AG09309 (cell line): ENCODE results near the gene DSG4.

Source experiments
- DNase-seq: peaks from one replicate; pipeline ENCODE4 v3.0.0-alpha.2; 2010; ENCODE audit warnings: low read depth
- H3K4me3 ChIP-seq: 2 replicates; pipeline ENCODE4 v1.5.1; 2011; ENCODE audit warnings: mild to moderate bottlenecking, low read depth, low read length, moderate library complexity; ENCODE audit not compliant: control insufficient read depth
- TF ChIP-seq, protein P1 (sequence below): IDR thresholded peaks from 2 replicates; pipeline ENCODE4 v1.5.1; 2011; ENCODE audit warnings: mild to moderate bottlenecking, low read depth, low read length, inconsistent platforms; ENCODE audit not compliant: insufficient read depth, control insufficient read depth; ENCODE audit errors: missing control alignments

Gene DSG4

GRCh38 chr18:31369478-31369877 lies 7.1 kb upstream of the DSG4 start:
- TF ChIP-seq, protein P1, sequence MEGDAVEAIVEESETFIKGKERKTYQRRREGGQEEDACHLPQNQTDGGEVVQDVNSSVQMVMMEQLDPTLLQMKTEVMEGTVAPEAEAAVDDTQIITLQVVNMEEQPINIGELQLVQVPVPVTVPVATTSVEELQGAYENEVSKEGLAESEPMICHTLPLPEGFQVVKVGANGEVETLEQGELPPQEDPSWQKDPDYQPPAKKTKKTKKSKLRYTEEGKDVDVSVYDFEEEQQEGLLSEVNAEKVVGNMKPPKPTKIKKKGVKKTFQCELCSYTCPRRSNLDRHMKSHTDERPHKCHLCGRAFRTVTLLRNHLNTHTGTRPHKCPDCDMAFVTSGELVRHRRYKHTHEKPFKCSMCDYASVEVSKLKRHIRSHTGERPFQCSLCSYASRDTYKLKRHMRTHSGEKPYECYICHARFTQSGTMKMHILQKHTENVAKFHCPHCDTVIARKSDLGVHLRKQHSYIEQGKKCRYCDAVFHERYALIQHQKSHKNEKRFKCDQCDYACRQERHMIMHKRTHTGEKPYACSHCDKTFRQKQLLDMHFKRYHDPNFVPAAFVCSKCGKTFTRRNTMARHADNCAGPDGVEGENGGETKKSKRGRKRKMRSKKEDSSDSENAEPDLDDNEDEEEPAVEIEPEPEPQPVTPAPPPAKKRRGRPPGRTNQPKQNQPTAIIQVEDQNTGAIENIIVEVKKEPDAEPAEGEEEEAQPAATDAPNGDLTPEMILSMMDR: no peak
- DNase-seq: no peak
- H3K4me3 ChIP-seq: no peak overlapping the region

- DNase-seq: no peak
- TF ChIP-seq, protein P1: no peak
- H3K4me3 ChIP-seq: no peak overlapping the region
Measured at GRCh38 chr18:31371989-31372388, 4.6 kb upstream of the DSG4 start.

GRCh38 chr18:31373641-31374040 lies 2.9 kb upstream of the DSG4 start:
- no peak overlapping the region for H3K4me3 ChIP-seq
- no peak for DNase-seq
- TF ChIP-seq, protein P1: no peak

GRCh38 chr18:31380912-31381311 lies 4.3 kb downstream of the DSG4 start:
- TF ChIP-seq, protein P1: no peak
- H3K4me3 ChIP-seq: no peak overlapping the region
- DNase-seq: no peak

GRCh38 chr18:31382107-31382506 lies 5.5 kb downstream of the DSG4 start:
- H3K4me3 ChIP-seq: no peak overlapping the region
- TF ChIP-seq, protein P1: no peak
- DNase-seq: no peak

DNA sequence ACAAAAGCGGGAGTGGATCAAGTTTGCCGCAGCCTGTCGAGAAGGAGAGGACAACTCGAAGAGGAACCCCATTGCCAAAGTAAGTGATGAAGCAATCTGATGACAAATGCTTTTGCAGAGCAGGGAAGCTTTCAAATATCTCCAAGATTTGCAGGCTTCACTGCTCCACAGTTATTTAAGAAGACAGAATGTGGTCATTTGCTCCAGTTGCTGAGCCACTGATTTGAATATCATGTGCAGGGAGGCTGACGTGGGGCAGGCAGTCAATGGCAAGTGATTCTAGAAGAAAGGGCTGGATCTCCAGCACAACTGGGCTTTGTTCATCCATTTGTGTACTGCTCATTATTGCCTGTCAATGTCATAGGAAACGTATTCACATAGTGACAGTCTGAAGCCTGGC lies 10.2 kb downstream of the DSG4 start:
- DNase-seq: no peak
- TF ChIP-seq, protein P1: no peak
- no peak overlapping the region for H3K4me3 ChIP-seq

GRCh38 chr18:31393286-31393685 lies 16.7 kb downstream of the DSG4 start:
- H3K4me3 ChIP-seq: no peak overlapping the region
- TF ChIP-seq, protein P1: no peak
- DNase-seq: no peak
